ENCODE measurements around the gene PRPSAP1. TPM values are rescaled to one million over a fixed set of nuclear protein-coding genes. Genes with fewer than 3 reads are reported as not detected.
A peak's percentile ranks its signal among the peaks of the same experiment; 100 is the strongest.
"Not testable (repeated sequence)": the region's sequence is repeated elsewhere in the genome, so short reads cannot be mapped to it uniquely, and the experiment has no call there.

The PRPSAP1 gene
- total RNA-seq, 2 experiments from 2014 or later, result 28.1 to 29.9 TPM

GRCh38 chr17:76354317-76354729 lies 607 bp upstream of the PRPSAP1 start:
- H3K27me3 Mint-ChIP-seq, result no peaks in the 10 kb centered on the region
- H3K36me3 Mint-ChIP-seq (ENCODE audit: low read depth), result no peaks in the 10 kb centered on the region
- H3K27ac Mint-ChIP-seq, result peak overlapping the region; percentile 98
- TF ChIP-seq, protein P1, sequence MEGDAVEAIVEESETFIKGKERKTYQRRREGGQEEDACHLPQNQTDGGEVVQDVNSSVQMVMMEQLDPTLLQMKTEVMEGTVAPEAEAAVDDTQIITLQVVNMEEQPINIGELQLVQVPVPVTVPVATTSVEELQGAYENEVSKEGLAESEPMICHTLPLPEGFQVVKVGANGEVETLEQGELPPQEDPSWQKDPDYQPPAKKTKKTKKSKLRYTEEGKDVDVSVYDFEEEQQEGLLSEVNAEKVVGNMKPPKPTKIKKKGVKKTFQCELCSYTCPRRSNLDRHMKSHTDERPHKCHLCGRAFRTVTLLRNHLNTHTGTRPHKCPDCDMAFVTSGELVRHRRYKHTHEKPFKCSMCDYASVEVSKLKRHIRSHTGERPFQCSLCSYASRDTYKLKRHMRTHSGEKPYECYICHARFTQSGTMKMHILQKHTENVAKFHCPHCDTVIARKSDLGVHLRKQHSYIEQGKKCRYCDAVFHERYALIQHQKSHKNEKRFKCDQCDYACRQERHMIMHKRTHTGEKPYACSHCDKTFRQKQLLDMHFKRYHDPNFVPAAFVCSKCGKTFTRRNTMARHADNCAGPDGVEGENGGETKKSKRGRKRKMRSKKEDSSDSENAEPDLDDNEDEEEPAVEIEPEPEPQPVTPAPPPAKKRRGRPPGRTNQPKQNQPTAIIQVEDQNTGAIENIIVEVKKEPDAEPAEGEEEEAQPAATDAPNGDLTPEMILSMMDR (IDR thresholded peaks at IDR 0.05), result no peak
- intact Hi-C loops (cut with micrococcal nuclease), result no loop called here
- peaks cover 16% of the 10 kb centered on the region for H3K4me1 Mint-ChIP-seq (ENCODE audit: low read depth)
- DNase-seq (no peak), ATAC-seq (no peak)
- ChIA-PET POLR2A (interaction anchor here (0.7 to 3.4 kb wide), 12 partner anchors 17 to 340 kb away, joined by 3 to 42 read pairs (median 4); partner anchors contain the start of genes EXOC7, RHBDF2 and SPHK1), CTCF (interaction anchor here (1.1 to 7.1 kb wide), 6 partner anchors 10 to 91 kb away, joined by 3 to 73 read pairs (median 4); partner anchors contain the start of gene SPHK1)
- peak overlapping the region; percentile 83 for H3K4me3 Mint-ChIP-seq
- H3K9me3 Mint-ChIP-seq, result no peaks in the 10 kb centered on the region

DNA sequence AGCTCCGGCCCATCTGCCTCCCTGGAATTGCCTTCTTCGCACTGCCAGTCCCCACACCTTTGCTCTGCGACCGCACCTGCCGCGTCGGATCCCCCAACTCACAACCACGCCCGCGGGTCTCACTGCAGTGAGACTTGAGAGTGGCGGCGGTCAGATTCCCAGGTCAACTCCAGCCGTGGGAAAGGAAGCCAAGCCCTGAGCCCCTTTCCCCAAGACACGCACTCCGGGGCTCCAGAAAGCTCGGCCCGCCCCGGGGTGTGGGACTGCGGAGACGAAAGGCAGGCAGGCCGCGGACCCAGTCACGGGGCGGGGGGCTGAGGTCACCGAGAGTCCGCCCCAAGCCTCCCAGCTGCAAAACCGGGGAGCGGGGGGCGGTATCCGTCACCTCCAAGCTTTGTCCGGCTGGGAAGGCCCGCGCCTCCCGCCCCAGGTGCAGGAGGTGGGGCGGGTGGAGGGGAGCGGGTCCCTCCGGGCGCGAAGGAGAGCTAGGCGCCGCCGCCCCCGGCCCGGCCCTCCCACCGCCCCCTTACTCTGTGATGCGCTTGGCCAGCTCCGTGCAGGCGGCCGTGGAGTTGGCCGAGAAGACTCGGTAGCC lies 615 bp downstream of the PRPSAP1 start:
- intact Hi-C loops (cut with micrococcal nuclease), result no loop called here
- CTCF ChIA-PET, result interaction anchor here (0.8 to 7.1 kb wide), 11 partner anchors 9 to 271 kb away, joined by 3 to 73 read pairs (median 3); partner anchors contain the start of gene SPHK1
- peak overlapping the region; percentile 98 for H3K27ac Mint-ChIP-seq

GRCh38 chr17:76351526-76352071 lies 2.1 kb downstream of the PRPSAP1 start:
- DNase-seq (no peak), ATAC-seq (no peak)
- Mint-ChIP-seq H3K4me1 (ENCODE audit: low read depth) (peaks cover 16% of the 10 kb centered on the region), H3K36me3 (ENCODE audit: low read depth) (peaks cover 7% of the 10 kb centered on the region), H3K9me3 (no peaks in the 10 kb centered on the region), H3K27ac (no peak overlapping the region), H3K27me3 (no peaks in the 10 kb centered on the region), H3K4me3 (peak overlapping the region; percentile 21)
- TF ChIP-seq, protein P1 (IDR thresholded peaks at IDR 0.05), result no peak
- CTCF ChIA-PET, result interaction anchor here (0.7 to 7.1 kb wide), 9 partner anchors 31 to 352 kb away, joined by 3 to 73 read pairs (median 3); partner anchors contain the start of gene SPHK1
- intact Hi-C loops (cut with micrococcal nuclease), result no loop called here
- POLR2A ChIA-PET, result interaction anchor here (0.7 to 3.4 kb wide), 2 partner anchors 33 to 318 kb away, joined by 3 to 42 read pairs; partner anchors contain the start of gene SPHK1

More for the DNA sequence above, 615 bp downstream of the PRPSAP1 start:
- Mint-ChIP-seq H3K9me3 (no peaks in the 10 kb centered on the region), H3K4me3 (peak overlapping the region; percentile 83), H3K27me3 (no peaks in the 10 kb centered on the region), H3K4me1 (ENCODE audit: low read depth) (peaks cover 16% of the 10 kb centered on the region), H3K36me3 (ENCODE audit: low read depth) (no peaks in the 10 kb centered on the region)
- POLR2A ChIA-PET, result interaction anchor here (0.6 to 3.4 kb wide), 19 partner anchors 15 to 339 kb away, joined by 3 to 42 read pairs (median 3); partner anchors contain the start of genes RHBDF2 and SPHK1
- peak; percentile 5 for ATAC-seq
- TF ChIP-seq, protein P1 (IDR thresholded peaks at IDR 0.05), result no peak
- DNase-seq, result peak; percentile 28

GRCh38 chr17:76350463-76350862 lies 3.3 kb downstream of the PRPSAP1 start:
- H3K36me3 Mint-ChIP-seq (ENCODE audit: low read depth), result peaks cover 11% of the 10 kb centered on the region
- CTCF ChIA-PET, result interaction anchor here (1.0 kb wide), 1 partner anchor 34 kb away, joined by 5 read pairs; the partner anchor contains the start of gene SPHK1
- intact Hi-C loops (cut with micrococcal nuclease), result no loop called here
- H3K4me3 Mint-ChIP-seq, result no peak overlapping the region
- H3K4me1 Mint-ChIP-seq (ENCODE audit: low read depth), result peaks cover 16% of the 10 kb centered on the region
- H3K27me3 Mint-ChIP-seq, result no peaks in the 10 kb centered on the region
- no peak overlapping the region for H3K27ac Mint-ChIP-seq
- H3K9me3 Mint-ChIP-seq, result no peaks in the 10 kb centered on the region
- TF ChIP-seq, protein P1 (IDR thresholded peaks at IDR 0.05), result no peak
- POLR2A ChIA-PET, result no interaction called here
- DNase-seq (no peak), ATAC-seq (no peak)

- H3K9me3 Mint-ChIP-seq; intact Hi-C loops (cut with micrococcal nuclease): not testable (repeated sequence)
Measured at GRCh38 chr17:76346936-76347335, 6.8 kb downstream of the PRPSAP1 start.

More at GRCh38 chr17:76346936-76347335, 6.8 kb downstream of the PRPSAP1 start:
- peaks cover 15% of the 10 kb centered on the region for H3K36me3 Mint-ChIP-seq (ENCODE audit: low read depth)
- ATAC-seq; H3K27ac Mint-ChIP-seq; POLR2A ChIA-PET; H3K4me1 Mint-ChIP-seq (ENCODE audit: low read depth); H3K4me3 Mint-ChIP-seq; H3K27me3 Mint-ChIP-seq; DNase-seq: not testable (repeated sequence)
- CTCF ChIA-PET, result interaction anchor here (1.5 kb wide), 1 partner anchor 62 kb away, joined by 4 read pairs; no protein-coding TSS in a partner anchor

All from activated CD8-positive, alpha-beta T cell treated with anti-CD3 and anti-CD28 coated beads for 36 hours (primary cell).